Measurements from ENCODE around the gene CAMTA2.

Gene CAMTA2

GRCh38 chr17:4948166-4948930 is 39.1 kb downstream of the CAMTA2 start, which contains the start of gene PFN1:
Gene PFN1, minus strand, starts transcription at chr17:4948530. Its CDS starts 136 bp downstream, at chr17:4948394.
- in situ Hi-C loops (cut with MboI; ENCODE audit: low sequenced_read_pairs) = no loop called here

GRCh38 chr17:4947411-4948165 is 39.9 kb downstream of the CAMTA2 start:
- in situ Hi-C loops (cut with MboI; ENCODE audit: low sequenced_read_pairs) = no loop called here

GRCh38 chr17:4947010-4947410 is 40.5 kb downstream of the CAMTA2 start:
- in situ Hi-C loops (cut with MboI; ENCODE audit: low sequenced_read_pairs) = no loop called here

- in situ Hi-C loops (cut with MboI; ENCODE audit: low sequenced_read_pairs) = no loop called here
Measured at GRCh38 chr17:4946312-4946976, 41.0 kb downstream of the CAMTA2 start.

GRCh38 chr17:4945944-4946280 is 41.6 kb downstream of the CAMTA2 start:
- in situ Hi-C loops (cut with MboI; ENCODE audit: low sequenced_read_pairs) = no loop called here

- in situ Hi-C loops (cut with MboI; ENCODE audit: low sequenced_read_pairs) = no loop called here
Measured at GRCh38 chr17:4945176-4945943, 42.1 kb downstream of the CAMTA2 start.

GRCh38 chr17:4944554-4945175 is 42.8 kb downstream of the CAMTA2 start:
- in situ Hi-C loops (cut with MboI; ENCODE audit: low sequenced_read_pairs) = no loop called here

GRCh38 chr17:4944163-4944553 is 43.3 kb downstream of the CAMTA2 start:
- in situ Hi-C loops (cut with MboI; ENCODE audit: low sequenced_read_pairs) = no loop called here

- in situ Hi-C loops (cut with MboI; ENCODE audit: low sequenced_read_pairs) = no loop called here
Measured at GRCh38 chr17:4942760-4943508, 44.5 kb downstream of the CAMTA2 start.

GRCh38 chr17:4941319-4941610 is 46.2 kb downstream of the CAMTA2 start:
- in situ Hi-C loops (cut with MboI; ENCODE audit: low sequenced_read_pairs) = no loop called here

GRCh38 chr17:4940555-4941318 is 46.7 kb downstream of the CAMTA2 start:
- in situ Hi-C loops (cut with MboI; ENCODE audit: low sequenced_read_pairs) = no loop called here

- in situ Hi-C loops (cut with MboI; ENCODE audit: low sequenced_read_pairs) = no loop called here
Measured at GRCh38 chr17:4939796-4940554, 47.5 kb downstream of the CAMTA2 start, which contains the start of the genes RNF167 and SLC25A11. Gene RNF167, plus strand, starts transcription at chr17:4940268. Its CDS starts 642 bp downstream, at chr17:4940910. Gene SLC25A11, minus strand, starts transcription at chr17:4940046. Its CDS starts 136 bp downstream, at chr17:4939910.

- in situ Hi-C loops (cut with MboI; ENCODE audit: low sequenced_read_pairs) = no loop called here
Measured at GRCh38 chr17:4939546-4939795, 48.0 kb downstream of the CAMTA2 start.

GRCh38 chr17:4938688-4939545 is 48.6 kb downstream of the CAMTA2 start:
- in situ Hi-C loops (cut with MboI; ENCODE audit: low sequenced_read_pairs) = no loop called here

GRCh38 chr17:4938069-4938491 is 49.4 kb downstream of the CAMTA2 start:
- in situ Hi-C loops (cut with MboI; ENCODE audit: low sequenced_read_pairs) = no loop called here

- in situ Hi-C loops (cut with MboI; ENCODE audit: low sequenced_read_pairs) = no loop called here
Measured at GRCh38 chr17:4937553-4937952, 49.9 kb downstream of the CAMTA2 start.

- in situ Hi-C loops (cut with MboI; ENCODE audit: low sequenced_read_pairs) = no loop called here
Measured at GRCh38 chr17:4936436-4936835, 51.0 kb downstream of the CAMTA2 start.

- in situ Hi-C loops (cut with MboI; ENCODE audit: low sequenced_read_pairs) = no loop called here
Measured at GRCh38 chr17:4935650-4936049, 51.8 kb downstream of the CAMTA2 start.

Data from HL-60/S4 treated with retinoic acid at 250 ng/mL for 4 days and 3 days (cell line).